K562 (cell line): ENCODE results near the gene TM9SF4. TPM values are rescaled to one million over a fixed set of nuclear protein-coding genes. Genes with fewer than 3 reads are reported as not detected.

Experiments
- ARID2 ChIP-seq: fragments of 450-650 bp; IDR thresholded peaks from 2 replicates; pipeline ENCODE4 v1.6.1; 2017; ENCODE audit warnings: antibody characterized with exemption, mild to moderate bottlenecking
- CAMTA2 ChIP-seq: fragments of 250-450 bp; sonication (Bioruptor Pico); conservative IDR thresholded peaks from 2 replicates; pipeline ENCODE4 v1.5.1; 2022
- EWSR1 ChIP-seq: fragments of 450-650 bp; IDR thresholded peaks from 2 replicates; pipeline ENCODE4 v1.6.1; 2018; ENCODE audit warnings: borderline replicate concordance, mild to moderate bottlenecking, low read depth, moderate library complexity; ENCODE audit not compliant: partially characterized antibody
- HMG20A ChIP-seq: fragments of 450-650 bp; formaldehyde crosslinking; conservative IDR thresholded peaks from 2 replicates; pipeline ENCODE4 v1.4.0; 2020; ENCODE audit warnings: mild to moderate bottlenecking, mixed read lengths
- KDM2B ChIP-seq: fragments of 250-450 bp; sonication (Bioruptor Pico); IDR thresholded peaks from 2 replicates; pipeline ENCODE4 v1.8.0; 2021; ENCODE audit warnings: mild to moderate bottlenecking, moderate library complexity
- LCOR ChIP-seq: sonication (generic); formaldehyde crosslinking; IDR thresholded peaks from 2 replicates; pipeline ENCODE4 v1.8.0; 2022; ENCODE audit warnings: mild to moderate bottlenecking, missing genetic modification reagents
- NFIX ChIP-seq: fragments of 250-450 bp; sonication (Bioruptor Pico); IDR thresholded peaks from 2 replicates; pipeline ENCODE4 v1.4.0; 2020; ENCODE audit warnings: low read depth, mild to moderate bottlenecking, moderate library complexity
- POLR2AphosphoS2 ChIP-seq: IDR thresholded peaks from 2 replicates; pipeline ENCODE4 v1.6.1; 2012; ENCODE audit warnings: low read length, improper control_type of control experiment
- PRDM10 ChIP-seq: fragments of 450-650 bp; IDR thresholded peaks from 2 replicates; pipeline ENCODE4 v1.6.1; 2018; ENCODE audit not compliant: partially characterized antibody
- PTBP1 ChIP-seq: fragments of 200-400 bp; formaldehyde crosslinking; IDR thresholded peaks from 2 replicates; pipeline ENCODE4 v1.6.1; 2017; ENCODE audit warnings: low read depth, low read length
- SMARCA4 ChIP-seq: fragments of 450-650 bp; IDR thresholded peaks from 2 replicates; pipeline ENCODE4 v1.6.1; 2016
- TAF7 ChIP-seq: fragments of 450-650 bp; IDR thresholded peaks from 2 replicates; pipeline ENCODE4 v1.6.1; 2016; ENCODE audit warnings: missing genetic modification characterization, missing compliant biosample characterization
- ZBTB17 ChIP-seq: fragments of 450-650 bp; formaldehyde crosslinking; IDR thresholded peaks from 2 replicates; pipeline ENCODE4 v1.4.0; 2020; ENCODE audit warnings: mild to moderate bottlenecking
- ZBTB2 ChIP-seq: fragments of 450-650 bp; IDR thresholded peaks from 2 replicates; pipeline ENCODE4 v1.6.1; 2016; ENCODE audit warnings: antibody characterized with exemption
- ZNF274 ChIP-seq: IDR thresholded peaks from 2 replicates; pipeline ENCODE4 v1.6.1; 2011; ENCODE audit warnings: low read depth, mild to moderate bottlenecking, low read length, moderate library complexity, borderline replicate concordance
- ZNF3 ChIP-seq: fragments of 250-450 bp; sonication (Bioruptor Pico); IDR thresholded peaks from 2 replicates; pipeline ENCODE4 v1.5.0; 2021; ENCODE audit warnings: mild to moderate bottlenecking, moderate library complexity
- polyA plus RNA-seq, 8 experiments: library from polyadenylated mRNA; depleted of rRNA in 4 of 8; stranded (reverse) in 5 of 8; unstranded in 3 of 8; fragments of >200 nt; fragmentation: Nextera tagmentation in 2 of 8; fragmentation: Illumina TruSeq in 1 of 8; extraction: Ambion mirVana in 2 of 8; extraction: Trizol in 1 of 8; gene quantifications; 2 replicates each; pipeline versions ENCODE4 v1.2.1 to v1.2.3, GENCODE V29; 2011 to 2014; ENCODE audit warnings: inconsistent platforms in 1 of 8, missing spikeins in 1 of 8
- total RNA-seq, 7 experiments: library from RNA; depleted of rRNA in 6 of 7; stranded (reverse); fragments of >200 nt in 6 of 7; fragmentation: Illumina TruSeq in 2 of 7; extraction: Trizol in 2 of 7; gene quantifications; 2 replicates each; pipeline versions ENCODE4 v1.2.1 to v1.2.3, GENCODE V29; 2011 to 2021; ENCODE audit warnings: low replicate concordance in 1 of 7
- TF ChIP-seq, protein P1 (sequence below): fragments of 450-650 bp; IDR thresholded peaks from one replicate; pipeline ENCODE4 v1.6.1; 2018; ENCODE audit warnings: mild to moderate bottlenecking, moderate library complexity; ENCODE audit not compliant: partially characterized antibody
- TF ChIP-seq, protein P2 (sequence below): fragments of 250-450 bp; sonication (Bioruptor Pico); IDR thresholded peaks from 2 replicates; pipeline ENCODE4 v1.8.0; 2022; ENCODE audit warnings: inconsistent platforms
- TF ChIP-seq, protein P3 (sequence below): fragments of 450-650 bp; IDR thresholded peaks from 2 replicates; pipeline ENCODE4 v1.6.1; 2016; ENCODE audit warnings: low read depth, mild to moderate bottlenecking, moderate library complexity

Gene TM9SF4
- total and polyA plus RNA-seq, 9 of the 15 experiments (the other 6 are each of a cell fraction or from before 2014, with no cell fraction given), result 14.5 to 46.3 (median 26.9) TPM

DNA sequence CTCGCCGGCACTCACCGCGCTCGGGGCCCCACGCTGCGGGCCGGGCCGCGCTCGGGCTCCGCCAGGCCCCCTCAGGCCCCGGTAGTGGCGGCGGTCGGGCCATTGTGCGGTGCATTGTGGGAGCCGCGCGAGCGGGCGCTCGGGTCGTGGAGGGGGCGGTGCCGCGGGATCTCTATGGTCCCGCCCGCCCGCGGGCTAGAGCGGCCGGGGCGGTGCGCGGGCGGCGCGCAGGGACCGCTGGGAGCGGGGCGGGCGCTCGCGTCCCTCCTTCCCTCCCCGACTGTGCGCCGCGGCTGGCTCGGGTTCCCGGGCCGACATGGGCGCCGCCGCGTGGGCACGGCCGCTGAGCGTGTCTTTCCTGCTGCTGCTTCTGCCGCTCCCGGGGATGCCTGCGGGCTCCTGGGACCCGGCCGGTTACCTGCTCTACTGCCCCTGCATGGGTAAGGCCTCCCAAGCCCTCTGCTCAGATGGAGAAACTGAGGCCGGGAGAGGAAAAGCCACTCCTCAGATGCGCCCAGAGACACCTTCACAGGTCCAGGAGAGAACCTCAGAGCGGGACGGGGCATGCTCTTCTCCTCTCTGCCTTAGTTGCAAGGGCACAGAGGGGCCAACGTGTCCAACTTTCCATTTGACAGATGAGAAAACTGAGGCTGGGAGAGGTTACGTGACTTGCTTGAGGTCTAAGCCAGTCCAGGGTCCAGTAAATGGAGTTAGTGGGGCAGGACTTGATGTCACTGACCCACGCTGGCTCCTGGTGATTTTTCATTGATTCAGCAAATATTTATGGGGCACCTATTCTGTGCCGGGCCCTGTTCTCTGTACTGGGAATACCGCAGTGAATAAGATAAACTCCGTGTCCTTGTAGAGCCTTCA, 98.3 kb downstream of the TM9SF4 start, which contains the start of the genes PLAGL2 and POFUT1 (continued):
- TF ChIP-seq POLR2AphosphoS2 (no peak), SMARCA4 (0 out of 2 replicates have a peak, but pooled peaks have one; percentile 22), PRDM10 (no peak), ZNF3 (CRISPR knock-in tag) (no peak), ZBTB2 (no peak), CAMTA2 (CRISPR knock-in tag) (0 out of 2 replicates have a peak, but pooled peaks have one; percentile 25), EWSR1 (no peak), NFIX (CRISPR knock-in tag) (no peak), ZNF274 (no peak), ARID2 (no peak), LCOR (CRISPR knock-in tag) (no peak), HMG20A (no peak), TAF7 (peak; percentile 58; the same call in 1 of the 2 replicates), KDM2B (no peak), ZBTB17 (CRISPR knock-in tag) (peak; percentile 30; the same call in 1 of the 2 replicates), PTBP1 (peak; percentile 76; the same call in 1 of the 2 replicates)
- TF ChIP-seq, protein P1, sequence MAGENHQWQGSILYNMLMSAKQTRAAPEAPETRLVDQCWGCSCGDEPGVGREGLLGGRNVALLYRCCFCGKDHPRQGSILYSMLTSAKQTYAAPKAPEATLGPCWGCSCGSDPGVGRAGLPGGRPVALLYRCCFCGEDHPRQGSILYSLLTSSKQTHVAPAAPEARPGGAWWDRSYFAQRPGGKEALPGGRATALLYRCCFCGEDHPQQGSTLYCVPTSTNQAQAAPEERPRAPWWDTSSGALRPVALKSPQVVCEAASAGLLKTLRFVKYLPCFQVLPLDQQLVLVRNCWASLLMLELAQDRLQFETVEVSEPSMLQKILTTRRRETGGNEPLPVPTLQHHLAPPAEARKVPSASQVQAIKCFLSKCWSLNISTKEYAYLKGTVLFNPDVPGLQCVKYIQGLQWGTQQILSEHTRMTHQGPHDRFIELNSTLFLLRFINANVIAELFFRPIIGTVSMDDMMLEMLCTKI, result no peak
- TF ChIP-seq, protein P2, sequence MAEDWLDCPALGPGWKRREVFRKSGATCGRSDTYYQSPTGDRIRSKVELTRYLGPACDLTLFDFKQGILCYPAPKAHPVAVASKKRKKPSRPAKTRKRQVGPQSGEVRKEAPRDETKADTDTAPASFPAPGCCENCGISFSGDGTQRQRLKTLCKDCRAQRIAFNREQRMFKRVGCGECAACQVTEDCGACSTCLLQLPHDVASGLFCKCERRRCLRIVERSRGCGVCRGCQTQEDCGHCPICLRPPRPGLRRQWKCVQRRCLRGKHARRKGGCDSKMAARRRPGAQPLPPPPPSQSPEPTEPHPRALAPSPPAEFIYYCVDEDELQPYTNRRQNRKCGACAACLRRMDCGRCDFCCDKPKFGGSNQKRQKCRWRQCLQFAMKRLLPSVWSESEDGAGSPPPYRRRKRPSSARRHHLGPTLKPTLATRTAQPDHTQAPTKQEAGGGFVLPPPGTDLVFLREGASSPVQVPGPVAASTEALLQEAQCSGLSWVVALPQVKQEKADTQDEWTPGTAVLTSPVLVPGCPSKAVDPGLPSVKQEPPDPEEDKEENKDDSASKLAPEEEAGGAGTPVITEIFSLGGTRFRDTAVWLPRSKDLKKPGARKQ (CRISPR knock-in tag), result no peak
- TF ChIP-seq, protein P3, sequence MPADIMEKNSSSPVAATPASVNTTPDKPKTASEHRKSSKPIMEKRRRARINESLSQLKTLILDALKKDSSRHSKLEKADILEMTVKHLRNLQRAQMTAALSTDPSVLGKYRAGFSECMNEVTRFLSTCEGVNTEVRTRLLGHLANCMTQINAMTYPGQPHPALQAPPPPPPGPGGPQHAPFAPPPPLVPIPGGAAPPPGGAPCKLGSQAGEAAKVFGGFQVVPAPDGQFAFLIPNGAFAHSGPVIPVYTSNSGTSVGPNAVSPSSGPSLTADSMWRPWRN, result no peak
